HG03354 (cell line): ENCODE results near the gene NFU1.
A peak's percentile ranks its signal among the peaks of the same experiment; 100 is the strongest.

Experiments
- ATAC-seq: cut with Tn5 transposase; IDR thresholded peaks from one replicate; pipeline ENCODE4 v1.9.1; 2021; ENCODE audit warnings: mild to moderate bottlenecking; ENCODE audit not compliant: unreplicated experiment, poor library complexity, severe bottlenecking

Gene NFU1

GRCh38 chr2:69436938-69437750 lies at the start of gene NFU1:
Gene NFU1 (minus strand): TSS chr2:69437435. CDS start chr2:69437422, 13 bp downstream.
- ATAC-seq: peak; percentile 96

DNA sequence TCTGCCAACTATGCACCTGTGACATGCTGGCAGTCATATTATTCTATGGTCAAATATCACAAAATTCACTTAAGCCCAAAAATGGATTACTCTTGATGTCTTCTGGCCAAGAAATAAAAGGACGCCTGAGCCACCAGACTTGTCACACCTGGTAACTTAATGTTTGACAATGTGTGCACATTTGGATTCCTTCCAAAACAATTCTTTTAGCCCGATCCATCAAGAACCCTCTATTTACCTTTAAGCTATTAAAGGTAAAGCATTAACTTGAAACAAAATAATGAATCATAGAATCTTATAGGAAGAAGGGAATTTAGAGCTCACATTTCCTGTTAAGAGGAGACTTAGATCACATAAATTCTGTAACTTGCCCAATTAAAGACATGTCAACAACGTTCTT lies 46.5 kb upstream of the NFU1 start:
- ATAC-seq: no peak

DNA sequence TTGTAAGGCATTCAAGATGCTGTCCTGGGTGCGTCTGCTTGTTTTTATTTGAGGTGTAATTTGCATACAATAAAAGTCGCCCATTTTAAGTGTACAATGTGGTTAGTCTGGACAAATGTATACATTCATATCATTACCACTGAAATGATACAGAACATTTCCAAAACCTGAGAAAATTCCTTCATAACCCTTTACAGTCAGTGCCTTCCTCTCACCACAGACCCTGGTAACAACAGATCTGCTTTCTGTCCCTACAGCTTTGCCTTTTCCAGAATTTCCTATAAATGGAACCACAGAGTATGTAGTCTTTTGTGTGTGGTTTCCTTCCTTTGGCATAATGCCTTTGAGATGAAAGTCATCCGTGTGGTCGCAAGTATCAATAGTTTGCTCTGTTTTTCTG lies 45.8 kb upstream of the NFU1 start:
- no peak for ATAC-seq

- no peak for ATAC-seq
Measured at GRCh38 chr2:69482471-69482870, 45.2 kb upstream of the NFU1 start.

GRCh38 chr2:69481421-69481820 lies 44.2 kb upstream of the NFU1 start:
- no peak for ATAC-seq

DNA sequence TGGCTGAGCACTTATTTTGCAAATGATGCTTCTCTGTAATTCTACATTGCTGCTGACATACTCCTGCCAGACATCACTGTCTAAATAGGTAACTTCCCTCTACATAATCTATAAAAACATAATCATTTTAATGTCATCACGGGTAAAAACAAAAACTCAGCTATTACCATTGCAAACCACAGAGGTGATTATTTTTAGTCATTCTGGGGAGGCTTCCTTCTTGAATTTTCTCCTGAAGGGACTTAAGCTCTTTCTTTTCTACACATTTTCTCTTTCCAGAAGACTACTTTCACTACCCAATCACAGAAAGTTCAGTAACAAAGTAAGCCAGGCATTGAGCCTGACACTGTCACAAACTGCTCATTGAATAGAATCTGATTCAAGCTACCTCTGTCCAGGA lies 40.4 kb upstream of the NFU1 start:
- no peak for ATAC-seq

DNA sequence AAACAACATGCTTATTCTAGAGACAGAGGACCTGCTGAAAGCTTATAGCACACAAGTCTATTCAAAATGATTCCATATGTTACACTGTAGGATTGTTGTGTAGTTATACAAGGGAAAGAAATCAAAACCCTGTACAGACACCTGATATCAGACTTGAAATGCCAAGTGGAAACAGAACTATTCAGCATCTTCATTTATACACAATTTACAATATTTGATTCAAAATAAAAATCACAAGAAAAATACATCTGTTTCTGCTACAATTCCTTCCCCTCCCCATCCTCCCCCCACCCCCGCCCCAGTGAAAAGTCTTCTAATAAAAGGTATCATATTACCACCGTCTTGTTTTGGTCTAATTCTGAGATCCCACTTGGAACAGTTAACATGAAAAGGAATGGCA lies 37.5 kb upstream of the NFU1 start:
- ATAC-seq: no peak

DNA sequence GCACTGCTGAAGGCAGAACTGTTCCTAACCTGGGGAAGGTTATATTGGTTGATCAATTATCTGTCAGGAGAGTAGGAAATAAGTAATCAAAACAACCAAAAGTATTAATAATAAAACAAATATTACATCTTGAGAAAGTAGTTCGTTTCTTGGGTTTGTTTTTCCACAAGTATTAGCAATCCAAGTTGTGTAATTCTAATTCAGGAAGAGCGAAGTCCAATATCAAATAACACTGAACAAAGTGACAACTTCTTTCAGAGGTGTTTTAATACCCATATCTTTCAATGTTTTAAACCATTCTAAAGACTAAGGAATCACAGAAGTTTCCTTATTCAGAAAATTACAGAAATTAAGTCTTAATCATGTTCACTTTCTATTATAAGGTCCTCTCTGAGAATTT lies 34.6 kb upstream of the NFU1 start:
- no peak for ATAC-seq

DNA sequence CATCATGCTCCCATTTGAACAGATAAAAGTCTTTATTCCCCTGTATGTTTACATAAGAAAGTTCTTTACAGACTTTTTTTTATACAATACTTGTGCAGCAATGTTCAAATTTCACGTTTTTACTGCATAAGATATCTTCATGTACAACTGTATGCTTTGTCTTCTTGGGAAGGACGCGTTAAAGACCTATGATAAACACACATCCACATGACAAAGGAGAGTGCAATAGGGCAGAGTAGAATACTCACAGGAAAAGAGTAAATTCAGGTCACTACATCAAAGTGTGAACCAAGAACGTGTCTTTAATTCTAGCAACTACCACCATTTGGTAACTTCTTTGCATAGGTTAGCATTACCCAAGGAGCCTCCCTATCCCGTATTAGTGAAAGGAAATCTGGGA lies 33.7 kb upstream of the NFU1 start:
- ATAC-seq: no peak

DNA sequence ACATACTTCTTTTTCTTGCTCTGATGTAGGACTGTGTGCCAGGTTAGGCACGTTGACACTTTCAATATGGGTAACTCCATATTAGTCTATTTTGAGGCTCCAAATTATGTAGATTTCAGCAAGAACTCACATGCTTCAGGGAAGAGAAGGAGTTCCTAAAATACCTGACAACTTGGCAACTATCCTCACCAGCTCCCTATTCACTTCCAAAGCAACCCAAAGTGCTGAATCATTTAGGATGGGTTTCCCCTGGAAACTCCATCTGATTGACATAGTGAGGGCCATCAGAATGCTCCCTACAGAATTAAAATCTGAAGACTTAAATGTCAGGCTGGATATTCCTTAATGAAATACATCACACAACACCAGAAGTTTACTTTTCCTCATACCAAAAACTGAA lies 32.5 kb upstream of the NFU1 start:
- no peak for ATAC-seq

DNA sequence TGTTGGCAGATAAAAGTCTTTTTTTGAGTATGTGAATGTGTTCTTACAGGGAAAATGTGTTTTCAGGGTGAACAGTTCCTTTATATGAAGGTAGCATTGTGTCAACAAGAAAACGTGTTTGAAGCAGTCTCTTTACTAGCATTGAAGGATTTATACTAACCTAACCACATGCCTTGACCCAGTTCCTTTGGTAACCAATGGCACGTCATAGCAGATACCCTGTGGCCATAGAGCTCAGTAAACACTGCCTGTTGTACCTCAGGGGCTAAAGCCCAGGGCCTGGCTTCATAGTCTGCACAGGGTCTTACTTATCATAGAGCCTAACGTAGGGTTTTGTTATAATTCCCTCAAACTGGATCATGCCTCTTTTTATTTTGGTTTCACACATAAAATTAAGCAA lies 32.1 kb upstream of the NFU1 start:
- ATAC-seq: no peak

DNA sequence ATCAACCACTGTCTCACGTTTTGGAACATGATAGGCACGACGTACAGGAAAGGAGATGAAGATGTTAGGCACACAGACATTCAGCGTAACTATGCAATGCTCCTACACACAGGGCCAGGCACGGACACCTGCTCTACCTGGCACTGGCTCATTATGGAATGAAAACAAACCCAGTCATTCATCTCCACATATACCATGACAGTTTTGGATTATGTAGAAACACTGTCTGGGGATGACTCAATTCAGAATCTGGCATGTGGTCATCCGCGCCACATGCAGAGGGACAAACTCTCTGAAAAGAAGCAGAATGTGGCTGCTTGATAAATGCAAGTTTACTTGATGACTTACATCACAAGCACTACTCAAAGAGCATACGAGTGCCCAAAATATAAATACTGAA lies 29.5 kb upstream of the NFU1 start:
- ATAC-seq: no peak

GRCh38 chr2:69465513-69466456 lies 28.6 kb upstream of the NFU1 start:
- no peak for ATAC-seq

DNA sequence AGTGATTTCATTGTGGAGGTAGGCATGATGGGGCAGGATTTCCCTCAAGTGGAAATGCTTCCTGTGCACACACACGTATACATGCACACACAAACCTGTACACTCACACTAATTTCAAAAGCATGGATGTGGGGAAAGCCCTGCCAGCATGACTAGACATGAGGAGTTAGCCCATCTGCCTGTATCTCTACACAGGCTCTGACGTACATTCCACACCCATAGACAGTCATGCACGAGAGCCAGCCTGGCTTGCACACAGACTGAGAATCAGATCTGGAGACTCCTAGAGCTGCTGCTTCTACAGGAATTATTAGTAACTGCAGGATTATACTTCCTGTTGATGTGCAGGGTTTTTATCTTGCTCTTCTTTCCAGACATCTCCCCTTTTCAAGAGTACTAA lies 27.3 kb upstream of the NFU1 start:
- no peak for ATAC-seq

- ATAC-seq: no peak
Measured at GRCh38 chr2:69462780-69463179, 25.5 kb upstream of the NFU1 start.

DNA sequence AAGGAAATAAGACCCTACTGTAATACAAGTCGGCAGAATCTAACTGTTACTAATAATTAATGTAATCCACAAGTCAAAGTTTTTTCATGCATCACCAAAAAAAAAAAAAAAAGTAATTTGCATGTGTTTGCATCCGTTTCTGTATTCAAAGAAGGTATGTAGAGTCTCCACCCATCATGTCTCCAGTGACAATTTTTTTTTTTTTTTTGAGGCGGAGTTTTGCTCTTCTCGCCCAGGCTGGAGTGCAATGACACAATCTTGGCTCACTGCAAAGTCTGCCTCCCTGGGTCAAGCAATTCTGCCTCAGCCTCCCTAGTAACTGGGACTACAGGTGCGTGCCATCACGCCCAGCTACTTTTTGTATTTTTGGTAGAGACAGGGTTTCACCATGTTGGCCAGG lies 24.2 kb upstream of the NFU1 start:
- ATAC-seq: no peak

DNA sequence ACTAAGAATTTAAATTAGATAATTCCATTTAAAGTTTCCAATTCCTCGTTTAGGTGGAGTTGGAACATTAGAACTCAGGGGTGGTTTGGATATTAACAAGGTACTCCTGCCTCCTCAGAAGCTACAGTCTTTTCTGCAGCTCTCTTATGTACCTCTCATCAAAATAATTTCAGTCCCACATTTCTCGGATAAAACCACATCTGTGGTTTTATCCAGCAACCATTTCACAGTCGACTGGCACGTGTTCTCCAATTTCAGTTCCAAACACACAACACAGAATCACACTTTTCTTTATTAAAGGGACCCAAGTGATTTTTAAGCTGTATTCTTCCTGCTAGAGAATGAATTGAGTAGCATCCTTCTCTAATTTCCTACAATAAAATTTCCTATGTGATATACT lies 22.7 kb upstream of the NFU1 start:
- no peak for ATAC-seq

- ATAC-seq: no peak
Measured at GRCh38 chr2:69456950-69457445, 19.8 kb upstream of the NFU1 start.

- no peak for ATAC-seq
Measured at GRCh38 chr2:69456154-69456553, 18.9 kb upstream of the NFU1 start.

DNA sequence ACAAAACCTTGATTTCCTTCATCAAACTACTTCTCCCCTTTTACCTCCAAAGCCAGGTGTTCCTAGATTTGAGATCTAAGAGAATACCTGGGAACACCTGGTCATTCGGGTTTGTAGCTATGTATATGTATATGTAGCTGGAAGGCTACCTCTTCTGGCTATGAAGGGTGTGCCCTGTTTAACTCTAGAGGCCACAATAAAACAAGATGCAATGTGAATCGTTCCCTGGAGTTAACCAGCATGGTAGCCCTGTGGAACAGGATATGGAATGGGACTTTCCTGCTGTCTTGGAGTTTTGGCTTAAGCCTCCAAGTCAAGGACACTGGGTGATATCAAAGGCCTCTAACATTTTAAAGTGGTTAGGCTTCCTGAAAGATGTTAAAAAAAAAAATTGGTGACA lies 17.7 kb upstream of the NFU1 start:
- no peak for ATAC-seq
